Peyer's patch (tissue), 4 donors: ENCODE data around the gene KIRREL3. TPM values are rescaled to one million over a fixed set of nuclear protein-coding genes. Genes with fewer than 3 reads are reported as not detected.

ENCODE experiments used
- DNase-seq, 3 donors: peaks; one replicate each; pipeline ENCODE4 v3.0.0-alpha.2; 2017 to 2019
- H3K27ac ChIP-seq, 4 donors: fragments of 200-600 bp; sonication (generic); one replicate each; pipeline ENCODE4 v1.5.1; 2016 to 2019
- H3K27me3 ChIP-seq, 2 donors: fragments of 200-600 bp; sonication (generic); one replicate each; pipeline ENCODE4 v1.5.1; 2019
- H3K36me3 ChIP-seq, 3 donors: fragments of 200-600 bp; sonication (generic); one replicate each; pipeline ENCODE4 v1.5.1; 2016 to 2019
- H3K4me1 ChIP-seq, 4 donors: fragments of 200-600 bp; sonication (generic); one replicate each; pipeline ENCODE4 v1.5.1; 2016 to 2019
- H3K4me3 ChIP-seq, 4 donors: fragments of 200-600 bp; sonication (generic); 1 replicate in 3 of 4; 2 replicates in 1 of 4; pipeline ENCODE4 v1.5.1; 2016 to 2019; ENCODE audit warnings: mild to moderate bottlenecking in 1 of 4
- H3K9me3 ChIP-seq, 4 donors: fragments of 200-600 bp; sonication (generic); one replicate each; pipeline ENCODE4 v1.5.1; 2016 to 2019; ENCODE audit warnings: mild to moderate bottlenecking in 1 of 4
- CTCF ChIP-seq, 6 experiments: fragments of 450-650 bp in 4 of 6; fragments of 200-600 bp in 2 of 6; sonication (generic) in 1 of 6; IDR thresholded peaks; one replicate each; pipeline ENCODE4 v1.5.1; 2017 to 2019; ENCODE audit warnings: antibody characterized with exemption in 6 of 6, mild to moderate bottlenecking in 3 of 6, moderate library complexity in 1 of 6
- POLR2A ChIP-seq, 2 donors: fragments of 450-650 bp; IDR thresholded peaks; one replicate each; pipeline ENCODE4 v1.5.1; 2017; ENCODE audit warnings: antibody characterized with exemption in 2 of 2, mild to moderate bottlenecking in 2 of 2, moderate library complexity in 2 of 2
- total RNA-seq, 4 donors: library from RNA; depleted of rRNA; stranded (reverse); fragments of >200 nt; gene quantifications; one replicate each; pipeline ENCODE4 v1.1.0, GENCODE V29; 2016

The KIRREL3 gene
- total RNA-seq, 4 donors from 2014 or later, result 0.83 TPM; not detected in 3

GRCh38 chr11:126890561-126890960, 110.0 kb downstream of the KIRREL3 start:
- H3K4me1 ChIP-seq, result no peaks in the 10 kb centered on the region
- no peaks in the 10 kb centered on the region for H3K9me3 ChIP-seq
- H3K27me3 ChIP-seq, result no peaks in the 10 kb centered on the region
- TF ChIP-seq CTCF (IDR thresholded peaks at IDR 0.05), result no peak
- TF ChIP-seq POLR2A (IDR thresholded peaks at IDR 0.05), result no peak
- no peaks in the 10 kb centered on the region for H3K36me3 ChIP-seq
- DNase-seq, result no peak
- no peak overlapping the region for H3K27ac ChIP-seq
- H3K4me3 ChIP-seq, result no peak overlapping the region

DNA sequence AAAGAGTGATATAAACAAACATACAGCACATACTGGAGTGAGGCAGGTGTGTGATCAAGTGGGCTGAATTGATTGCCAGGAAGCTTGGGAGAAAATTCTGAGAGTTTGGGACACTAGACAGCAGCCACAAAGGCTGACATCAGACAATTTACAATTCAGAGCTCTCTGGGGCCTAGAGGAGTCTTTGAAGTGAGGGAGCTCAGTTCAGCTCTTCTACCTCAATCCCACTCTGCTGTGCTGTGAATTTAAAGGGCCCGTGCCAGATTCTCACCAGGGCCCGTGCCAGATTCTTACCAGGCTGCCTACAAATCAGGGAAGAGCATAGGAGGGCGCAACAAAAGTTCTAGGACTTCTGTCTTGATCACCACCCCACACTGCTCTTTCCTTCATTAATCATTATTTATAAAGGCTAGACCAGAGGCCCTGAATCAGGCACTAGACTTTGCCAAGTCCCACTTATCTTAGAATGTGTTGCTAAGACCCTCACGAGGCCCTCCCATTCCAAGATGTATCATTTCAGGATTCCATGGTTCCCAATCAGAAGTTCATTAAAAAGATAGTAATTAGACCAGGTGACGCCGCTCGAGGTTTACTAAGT, 112.4 kb downstream of the KIRREL3 start:
- H3K36me3 ChIP-seq, result no peaks in the 10 kb centered on the region
- H3K9me3 ChIP-seq, result no peaks in the 10 kb centered on the region
- DNase-seq, result no peak
- H3K27ac ChIP-seq, result no peak overlapping the region
- TF ChIP-seq POLR2A (IDR thresholded peaks at IDR 0.05), result no peak
- no peak for TF ChIP-seq CTCF (IDR thresholded peaks at IDR 0.05)
- no peak overlapping the region for H3K4me3 ChIP-seq
- no peaks in the 10 kb centered on the region for H3K4me1 ChIP-seq
- no peaks in the 10 kb centered on the region for H3K27me3 ChIP-seq

- no peak for DNase-seq
- Histone ChIP-seq H3K9me3 (no peaks in the 10 kb centered on the region), H3K27me3 (no peaks in the 10 kb centered on the region), H3K27ac (no peak overlapping the region), H3K4me3 (no peak overlapping the region), H3K4me1 (no peaks in the 10 kb centered on the region), H3K36me3 (no peaks in the 10 kb centered on the region)
- TF ChIP-seq CTCF (IDR thresholded peaks at IDR 0.05) (no peak), POLR2A (IDR thresholded peaks at IDR 0.05) (no peak)
Observed at GRCh38 chr11:126886636-126887035, 113.9 kb downstream of the KIRREL3 start.

DNA sequence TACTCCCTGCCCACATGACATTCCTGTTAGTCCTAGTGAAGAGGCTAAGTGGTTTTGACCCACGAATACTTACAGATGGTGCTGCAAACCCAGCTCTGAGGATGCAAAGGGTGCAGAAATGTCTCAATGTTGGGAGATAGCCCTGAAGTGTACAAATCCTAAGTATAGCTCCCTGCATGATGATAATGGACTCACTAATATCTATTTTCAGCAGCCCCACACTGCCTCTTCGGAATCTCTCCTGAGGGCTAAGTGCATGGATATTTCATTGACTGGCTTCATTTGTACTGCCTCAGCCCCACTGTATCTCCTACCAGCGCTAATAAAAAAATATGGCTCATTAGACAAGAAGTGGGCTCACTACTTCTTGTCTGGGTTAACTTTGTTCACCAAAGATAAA, 114.5 kb downstream of the KIRREL3 start:
- no peak for DNase-seq
- TF ChIP-seq CTCF (IDR thresholded peaks at IDR 0.05) (no peak), POLR2A (IDR thresholded peaks at IDR 0.05) (no peak)

GRCh38 chr11:126884594-126884993, 116.0 kb downstream of the KIRREL3 start:
- TF ChIP-seq CTCF (IDR thresholded peaks at IDR 0.05), result no peak
- no peak for TF ChIP-seq POLR2A (IDR thresholded peaks at IDR 0.05)
- Histone ChIP-seq H3K4me1 (no peaks in the 10 kb centered on the region), H3K36me3 (no peaks in the 10 kb centered on the region), H3K9me3 (no peaks in the 10 kb centered on the region), H3K27ac (no peak overlapping the region), H3K27me3 (no peaks in the 10 kb centered on the region), H3K4me3 (no peak overlapping the region)
- DNase-seq, result no peak

More for the DNA sequence above, 114.5 kb downstream of the KIRREL3 start:
- no peaks in the 10 kb centered on the region for H3K36me3 ChIP-seq
- no peak overlapping the region for H3K27ac ChIP-seq
- no peaks in the 10 kb centered on the region for H3K9me3 ChIP-seq
- no peaks in the 10 kb centered on the region for H3K4me1 ChIP-seq
- H3K4me3 ChIP-seq, result no peak overlapping the region
- H3K27me3 ChIP-seq, result no peaks in the 10 kb centered on the region

DNA sequence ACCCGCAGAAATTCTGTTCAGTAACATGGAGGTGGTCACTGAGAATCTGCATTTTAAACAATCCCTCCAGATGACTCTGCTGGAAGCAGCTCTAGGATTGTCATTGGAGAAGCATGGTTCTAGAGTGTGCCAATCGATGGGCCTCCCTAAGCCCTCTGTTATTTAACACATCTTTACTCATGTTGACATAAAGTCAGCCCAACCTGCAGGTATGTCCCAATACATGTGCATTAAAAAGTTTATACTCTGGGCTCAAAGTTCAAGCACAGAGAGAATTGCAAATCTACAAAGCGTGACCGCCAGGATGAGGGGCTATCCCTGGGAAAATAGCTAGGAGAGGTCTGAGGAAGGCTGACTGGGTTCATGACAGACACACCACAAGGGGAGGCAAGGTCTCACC, 116.4 kb downstream of the KIRREL3 start:
- H3K27ac ChIP-seq, result no peak overlapping the region
- H3K27me3 ChIP-seq, result no peaks in the 10 kb centered on the region
- no peak for DNase-seq
- TF ChIP-seq CTCF (IDR thresholded peaks at IDR 0.05) (no peak), POLR2A (IDR thresholded peaks at IDR 0.05) (no peak)
- no peaks in the 10 kb centered on the region for H3K9me3 ChIP-seq
- H3K36me3 ChIP-seq, result no peaks in the 10 kb centered on the region
- H3K4me3 ChIP-seq, result no peak overlapping the region
- no peaks in the 10 kb centered on the region for H3K4me1 ChIP-seq
